K562 (cell line): ENCODE data around the gene CCDC69. TPM values are rescaled to one million over a fixed set of nuclear protein-coding genes. Genes with fewer than 3 reads are reported as not detected.
A peak's percentile ranks its signal among the peaks of the same experiment; 100 is the strongest.

Experiments
- CBX1 ChIP-seq: sonication (generic); IDR thresholded peaks from 2 replicates; pipeline ENCODE4 v1.6.1; 2016; ENCODE audit warnings: antibody characterized with exemption, low read depth, mild to moderate bottlenecking
- ELF1 ChIP-seq: fragments of 200-800 bp; sonication (Bioruptor generic); IDR thresholded peaks from 2 replicates; pipeline ENCODE4 v1.6.1; 2016; ENCODE audit warnings: missing genetic modification characterization, missing compliant biosample characterization
- EWSR1 ChIP-seq: fragments of 450-650 bp; IDR thresholded peaks from 2 replicates; pipeline ENCODE4 v1.6.1; 2018; ENCODE audit warnings: borderline replicate concordance, mild to moderate bottlenecking, low read depth, moderate library complexity; ENCODE audit not compliant: partially characterized antibody
- FOXA3 ChIP-seq, 2 experiments: fragments of 450-650 bp in 1 of 2; sonication (generic) in 1 of 2; formaldehyde crosslinking; IDR thresholded peaks in 1 of 2; conservative IDR thresholded peaks in 1 of 2; 2 replicates each; pipeline versions ENCODE4 v1.4.0 to v1.8.0; 2020 to 2022; ENCODE audit warnings: mild to moderate bottlenecking in 2 of 2, missing genetic modification reagents in 1 of 2
- HDAC2 ChIP-seq: fragments of 450-650 bp; IDR thresholded peaks from 2 replicates; pipeline ENCODE4 v1.6.1; 2016; ENCODE audit warnings: mild to moderate bottlenecking
- HMG20B ChIP-seq: fragments of 250-450 bp; sonication (Bioruptor Pico); IDR thresholded peaks from 2 replicates; pipeline ENCODE4 v1.5.0; 2021; ENCODE audit warnings: mild to moderate bottlenecking
- L3MBTL2 ChIP-seq: fragments of 450-650 bp; IDR thresholded peaks from 2 replicates; pipeline ENCODE4 v1.6.1; 2016; ENCODE audit warnings: mild to moderate bottlenecking, moderate library complexity
- RBM25 ChIP-seq: fragments of 200-400 bp; formaldehyde crosslinking; IDR thresholded peaks from 2 replicates; pipeline ENCODE4 v1.6.1; 2018; ENCODE audit warnings: low read length, low read depth, moderate library complexity; ENCODE audit not compliant: severe bottlenecking
- RHOXF2B ChIP-seq: fragments of 250-450 bp; sonication (Bioruptor Pico); conservative IDR thresholded peaks from 2 replicates; pipeline ENCODE4 v1.5.1; 2021
- SMARCC2 ChIP-seq: fragments of 450-650 bp; IDR thresholded peaks from 2 replicates; pipeline ENCODE4 v1.6.1; 2017; ENCODE audit warnings: antibody characterized with exemption, moderate library complexity, mild to moderate bottlenecking, low read depth
- ZBTB7A ChIP-seq: IDR thresholded peaks from 2 replicates; pipeline ENCODE4 v1.6.1; 2011; ENCODE audit warnings: low read depth, mild to moderate bottlenecking, low read length, moderate library complexity, borderline replicate concordance; ENCODE audit not compliant: control insufficient read depth
- ZNF347 ChIP-seq: fragments of 450-650 bp; formaldehyde crosslinking; IDR thresholded peaks from 2 replicates; pipeline ENCODE4 v1.4.0; 2020; ENCODE audit warnings: low read depth, mild to moderate bottlenecking, moderate library complexity
- polyA plus RNA-seq, 8 experiments: library from polyadenylated mRNA; depleted of rRNA in 4 of 8; stranded (reverse) in 5 of 8; unstranded in 3 of 8; fragments of >200 nt; fragmentation: Nextera tagmentation in 2 of 8; fragmentation: Illumina TruSeq in 1 of 8; extraction: Ambion mirVana in 2 of 8; extraction: Trizol in 1 of 8; gene quantifications; 2 replicates each; pipeline versions ENCODE4 v1.2.1 to v1.2.3, GENCODE V29; 2011 to 2014; ENCODE audit warnings: inconsistent platforms in 1 of 8, missing spikeins in 1 of 8
- total RNA-seq, 7 experiments: library from RNA; depleted of rRNA in 6 of 7; stranded (reverse); fragments of >200 nt in 6 of 7; fragmentation: Illumina TruSeq in 2 of 7; extraction: Trizol in 2 of 7; gene quantifications; 2 replicates each; pipeline versions ENCODE4 v1.2.1 to v1.2.3, GENCODE V29; 2011 to 2021; ENCODE audit warnings: low replicate concordance in 1 of 7
- TF ChIP-seq, protein P1 (sequence below), 2 experiments: fragments of 450-650 bp in 1 of 2; sonication (generic) in 1 of 2; formaldehyde crosslinking in 1 of 2; IDR thresholded peaks; 2 replicates each; pipeline versions ENCODE4 v1.7.1 to v1.9.0; 2016 to 2022; ENCODE audit warnings: inconsistent platforms in 1 of 2, mild to moderate bottlenecking in 1 of 2, missing genetic modification reagents in 1 of 2
- TF ChIP-seq, protein P2 (sequence below): sonication (generic); formaldehyde crosslinking; IDR thresholded peaks from 2 replicates; pipeline ENCODE4 v1.8.0; 2022; ENCODE audit warnings: mild to moderate bottlenecking, missing genetic modification reagents
- TF ChIP-seq, protein P3 (sequence below): fragments of 250-450 bp; sonication (Bioruptor Pico); IDR thresholded peaks from 2 replicates; pipeline ENCODE4 v1.8.0; 2022; ENCODE audit warnings: moderate library complexity, mild to moderate bottlenecking, inconsistent platforms

The CCDC69 gene
- total and polyA plus RNA-seq, 9 of the 15 experiments (the other 6 are each of a cell fraction or from before 2014, with no cell fraction given) = 0.65 to 12.2 (median 7.6) TPM

DNA sequence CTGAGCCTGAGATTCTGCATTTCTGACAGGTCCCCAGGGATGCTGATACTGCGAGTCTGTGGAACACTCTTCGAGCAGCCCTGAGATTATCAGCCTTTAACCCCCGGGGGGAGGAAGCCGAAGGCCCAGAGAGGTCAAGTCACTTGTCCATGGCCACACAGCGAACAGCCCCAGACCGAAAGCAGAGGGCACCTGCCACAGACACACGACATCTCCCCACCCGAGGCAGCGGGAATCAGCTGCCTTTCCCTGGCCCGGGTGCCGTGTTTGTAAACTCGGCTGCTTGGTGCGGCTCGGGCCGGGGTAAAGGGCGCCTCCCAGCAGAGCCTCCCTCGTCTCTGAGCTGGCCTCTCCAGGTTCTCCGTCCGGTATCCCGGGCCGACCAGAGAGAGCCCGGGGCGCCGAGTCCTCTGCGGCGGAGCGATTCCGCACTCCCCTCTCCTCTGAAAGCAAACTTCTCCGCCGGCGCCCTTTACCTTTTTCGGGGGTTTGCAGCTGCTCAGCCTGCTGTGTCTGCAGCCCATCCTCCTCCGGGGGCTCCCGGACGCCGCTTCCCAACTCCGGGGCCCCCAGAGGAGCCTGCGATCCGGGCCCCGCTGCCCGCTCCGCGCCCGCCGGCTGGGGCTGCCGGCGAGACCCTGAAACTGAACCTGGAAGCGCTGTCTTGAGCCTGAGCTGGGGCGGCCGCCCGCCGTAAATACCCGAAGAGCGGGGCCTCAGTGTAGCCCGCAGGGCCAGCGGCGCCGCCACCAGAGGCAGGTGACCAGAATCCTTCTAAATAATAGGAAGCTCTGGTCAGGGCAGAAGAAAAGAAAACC, at the start of gene CCDC69 (continued):
- TF ChIP-seq, protein P1, sequence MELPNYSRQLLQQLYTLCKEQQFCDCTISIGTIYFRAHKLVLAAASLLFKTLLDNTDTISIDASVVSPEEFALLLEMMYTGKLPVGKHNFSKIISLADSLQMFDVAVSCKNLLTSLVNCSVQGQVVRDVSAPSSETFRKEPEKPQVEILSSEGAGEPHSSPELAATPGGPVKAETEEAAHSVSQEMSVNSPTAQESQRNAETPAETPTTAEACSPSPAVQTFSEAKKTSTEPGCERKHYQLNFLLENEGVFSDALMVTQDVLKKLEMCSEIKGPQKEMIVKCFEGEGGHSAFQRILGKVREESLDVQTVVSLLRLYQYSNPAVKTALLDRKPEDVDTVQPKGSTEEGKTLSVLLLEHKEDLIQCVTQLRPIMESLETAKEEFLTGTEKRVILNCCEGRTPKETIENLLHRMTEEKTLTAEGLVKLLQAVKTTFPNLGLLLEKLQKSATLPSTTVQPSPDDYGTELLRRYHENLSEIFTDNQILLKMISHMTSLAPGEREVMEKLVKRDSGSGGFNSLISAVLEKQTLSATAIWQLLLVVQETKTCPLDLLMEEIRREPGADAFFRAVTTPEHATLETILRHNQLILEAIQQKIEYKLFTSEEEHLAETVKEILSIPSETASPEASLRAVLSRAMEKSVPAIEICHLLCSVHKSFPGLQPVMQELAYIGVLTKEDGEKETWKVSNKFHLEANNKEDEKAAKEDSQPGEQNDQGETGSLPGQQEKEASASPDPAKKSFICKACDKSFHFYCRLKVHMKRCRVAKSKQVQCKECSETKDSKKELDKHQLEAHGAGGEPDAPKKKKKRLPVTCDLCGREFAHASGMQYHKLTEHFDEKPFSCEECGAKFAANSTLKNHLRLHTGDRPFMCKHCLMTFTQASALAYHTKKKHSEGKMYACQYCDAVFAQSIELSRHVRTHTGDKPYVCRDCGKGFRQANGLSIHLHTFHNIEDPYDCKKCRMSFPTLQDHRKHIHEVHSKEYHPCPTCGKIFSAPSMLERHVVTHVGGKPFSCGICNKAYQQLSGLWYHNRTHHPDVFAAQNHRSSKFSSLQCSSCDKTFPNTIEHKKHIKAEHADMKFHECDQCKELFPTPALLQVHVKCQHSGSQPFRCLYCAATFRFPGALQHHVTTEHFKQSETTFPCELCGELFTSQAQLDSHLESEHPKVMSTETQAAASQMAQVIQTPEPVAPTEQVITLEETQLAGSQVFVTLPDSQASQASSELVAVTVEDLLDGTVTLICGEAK (IDR thresholded peaks at IDR 0.05) = no peak
- TF ChIP-seq, protein P1 (CRISPR knock-in tag; IDR thresholded peaks at IDR 0.05) = no peak
- TF ChIP-seq CBX1 = peak; percentile 86
- peak; percentile 96 for TF ChIP-seq RBM25
- peak; percentile 44; the same call in 1 of the 2 replicates for TF ChIP-seq L3MBTL2
- no peak for TF ChIP-seq SMARCC2
- TF ChIP-seq ZNF347 = no peak
- no peak for TF ChIP-seq HMG20B (CRISPR knock-in tag)
- peak; percentile 46; the same call in 1 of the 2 replicates for TF ChIP-seq ELF1 (tag)
- TF ChIP-seq RHOXF2B = no peak
- TF ChIP-seq, protein P2, sequence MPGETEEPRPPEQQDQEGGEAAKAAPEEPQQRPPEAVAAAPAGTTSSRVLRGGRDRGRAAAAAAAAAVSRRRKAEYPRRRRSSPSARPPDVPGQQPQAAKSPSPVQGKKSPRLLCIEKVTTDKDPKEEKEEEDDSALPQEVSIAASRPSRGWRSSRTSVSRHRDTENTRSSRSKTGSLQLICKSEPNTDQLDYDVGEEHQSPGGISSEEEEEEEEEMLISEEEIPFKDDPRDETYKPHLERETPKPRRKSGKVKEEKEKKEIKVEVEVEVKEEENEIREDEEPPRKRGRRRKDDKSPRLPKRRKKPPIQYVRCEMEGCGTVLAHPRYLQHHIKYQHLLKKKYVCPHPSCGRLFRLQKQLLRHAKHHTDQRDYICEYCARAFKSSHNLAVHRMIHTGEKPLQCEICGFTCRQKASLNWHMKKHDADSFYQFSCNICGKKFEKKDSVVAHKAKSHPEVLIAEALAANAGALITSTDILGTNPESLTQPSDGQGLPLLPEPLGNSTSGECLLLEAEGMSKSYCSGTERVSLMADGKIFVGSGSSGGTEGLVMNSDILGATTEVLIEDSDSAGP (CRISPR knock-in tag) = no peak
- TF ChIP-seq ZBTB7A = peak; percentile 49; the same call in 1 of the 2 replicates
- TF ChIP-seq EWSR1 = no peak
- TF ChIP-seq, protein P3, sequence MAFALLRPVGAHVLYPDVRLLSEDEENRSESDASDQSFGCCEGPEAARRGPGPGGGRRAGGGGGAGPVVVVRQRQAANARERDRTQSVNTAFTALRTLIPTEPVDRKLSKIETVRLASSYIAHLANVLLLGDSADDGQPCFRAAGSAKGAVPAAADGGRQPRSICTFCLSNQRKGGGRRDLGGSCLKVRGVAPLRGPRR (CRISPR knock-in tag) = no peak
- peak; percentile 94 for TF ChIP-seq HDAC2
- no peak for TF ChIP-seq FOXA3 (CRISPR knock-in tag; conservative IDR thresholded peaks at IDR 0.05 in 1 of 2, IDR thresholded peaks at IDR 0.05 in 1 of 2)
